Colonic mucosa (tissue), 4 donors: ENCODE measurements around the gene ADGRD1. TPM values are rescaled to one million over a fixed set of nuclear protein-coding genes. Genes with fewer than 3 reads are reported as not detected.

Source experiments
- DNase-seq: peaks from one replicate; pipeline ENCODE4 v3.0.0-alpha.2; 2020
- H3K27ac ChIP-seq: fragments of 200-600 bp; one replicate; pipeline ENCODE4 v1.8.0; 2021
- H3K27me3 ChIP-seq: fragments of 200-600 bp; one replicate; pipeline ENCODE4 v1.8.0; 2021
- H3K36me3 ChIP-seq: fragments of 200-600 bp; one replicate; pipeline ENCODE4 v1.8.0; 2021
- H3K4me1 ChIP-seq: fragments of 200-600 bp; one replicate; pipeline ENCODE4 v1.8.0; 2021; ENCODE audit warnings: mild to moderate bottlenecking
- H3K4me3 ChIP-seq: fragments of 200-600 bp; one replicate; pipeline ENCODE4 v1.8.0; 2021
- H3K9ac ChIP-seq, 2 donors: one replicate each; pipeline ENCODE4 v1.7.0; 2013; ENCODE audit warnings: control low read depth in 2 of 2, low read depth in 2 of 2, low read length in 2 of 2
- H3K9me3 ChIP-seq: fragments of 200-600 bp; one replicate; pipeline ENCODE4 v1.8.0; 2021
- intact Hi-C: fragments of 100-400 bp; cut with DNase I; formaldehyde crosslinking; loops from one replicate; pipeline ENCODE4 v1.14.1; 2022
- total RNA-seq, 2 donors: library from RNA; stranded (reverse); fragmentation: NEBNext Ultra II Directional in 1 of 2; extraction: Animal tissue kit (Norgen Biotek cat#: 25700) in 1 of 2; gene quantifications; one replicate each; pipeline ENCODE4 v1.2.1, GENCODE V29; 2021
- TF ChIP-seq, protein P1 (sequence below): fragments of 200-600 bp; IDR thresholded peaks from one replicate; pipeline ENCODE4 v1.8.0; 2022; ENCODE audit warnings: antibody characterized with exemption, mild to moderate bottlenecking
- donor health status: healthy.
- donor health status: DM: no; HTN: no; CAD: no.
- donor health status: DM: no; HTN: no; CAD: no.

ADGRD1 gene
- total RNA-seq, 2 donors from 2014 or later = 3.5 to 3.6 TPM

GRCh38 chr12:130987151-130987931, 33.6 kb downstream of the ADGRD1 start:
- Histone ChIP-seq H3K4me1 (no peaks in the 10 kb centered on the region), H3K9me3 (no peaks in the 10 kb centered on the region), H3K27me3 (no peaks in the 10 kb centered on the region), H3K9ac (no peak overlapping the region), H3K36me3 (no peaks in the 10 kb centered on the region), H3K27ac (no peak overlapping the region), H3K4me3 (no peak overlapping the region)
- DNase-seq = no peak
- TF ChIP-seq, protein P1, sequence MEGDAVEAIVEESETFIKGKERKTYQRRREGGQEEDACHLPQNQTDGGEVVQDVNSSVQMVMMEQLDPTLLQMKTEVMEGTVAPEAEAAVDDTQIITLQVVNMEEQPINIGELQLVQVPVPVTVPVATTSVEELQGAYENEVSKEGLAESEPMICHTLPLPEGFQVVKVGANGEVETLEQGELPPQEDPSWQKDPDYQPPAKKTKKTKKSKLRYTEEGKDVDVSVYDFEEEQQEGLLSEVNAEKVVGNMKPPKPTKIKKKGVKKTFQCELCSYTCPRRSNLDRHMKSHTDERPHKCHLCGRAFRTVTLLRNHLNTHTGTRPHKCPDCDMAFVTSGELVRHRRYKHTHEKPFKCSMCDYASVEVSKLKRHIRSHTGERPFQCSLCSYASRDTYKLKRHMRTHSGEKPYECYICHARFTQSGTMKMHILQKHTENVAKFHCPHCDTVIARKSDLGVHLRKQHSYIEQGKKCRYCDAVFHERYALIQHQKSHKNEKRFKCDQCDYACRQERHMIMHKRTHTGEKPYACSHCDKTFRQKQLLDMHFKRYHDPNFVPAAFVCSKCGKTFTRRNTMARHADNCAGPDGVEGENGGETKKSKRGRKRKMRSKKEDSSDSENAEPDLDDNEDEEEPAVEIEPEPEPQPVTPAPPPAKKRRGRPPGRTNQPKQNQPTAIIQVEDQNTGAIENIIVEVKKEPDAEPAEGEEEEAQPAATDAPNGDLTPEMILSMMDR = no peak
- intact Hi-C loops = no loop called here

DNA sequence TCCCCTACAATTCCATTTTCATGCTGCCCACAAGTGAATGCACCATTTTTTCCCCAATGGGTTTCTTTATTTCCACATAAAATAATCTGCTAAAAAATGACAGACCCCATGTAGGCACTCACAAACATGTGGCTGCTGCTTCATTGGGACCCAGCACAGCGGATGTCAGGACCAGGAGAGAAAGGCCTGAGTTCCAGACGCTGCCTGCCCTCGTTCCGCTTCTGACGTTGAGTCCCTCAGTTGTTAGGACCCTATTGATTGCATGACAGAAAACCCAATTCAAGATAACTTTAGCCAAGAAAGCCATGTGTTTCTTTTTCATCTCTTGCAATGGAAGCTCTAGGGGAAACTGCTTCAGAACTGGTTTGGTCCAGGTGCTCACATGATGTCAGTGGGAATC, 34.6 kb downstream of the ADGRD1 start:
- no peak overlapping the region for H3K4me3 ChIP-seq
- no peaks in the 10 kb centered on the region for H3K36me3 ChIP-seq
- H3K4me1 ChIP-seq = no peaks in the 10 kb centered on the region
- H3K9ac ChIP-seq = no peak overlapping the region
- TF ChIP-seq, protein P1 = no peak
- intact Hi-C loops = no loop called here
- DNase-seq = no peak
- H3K27me3 ChIP-seq = no peaks in the 10 kb centered on the region
- no peak overlapping the region for H3K27ac ChIP-seq
- H3K9me3 ChIP-seq = no peaks in the 10 kb centered on the region

- H3K9ac ChIP-seq = no peak overlapping the region
- H3K9me3 ChIP-seq = no peaks in the 10 kb centered on the region
- H3K36me3 ChIP-seq = no peaks in the 10 kb centered on the region
- no peak for DNase-seq
- H3K4me1 ChIP-seq = no peaks in the 10 kb centered on the region
- no peak overlapping the region for H3K4me3 ChIP-seq
- TF ChIP-seq, protein P1 = no peak
- H3K27me3 ChIP-seq = no peaks in the 10 kb centered on the region
- intact Hi-C loops = no loop called here
- H3K27ac ChIP-seq = no peak overlapping the region
Observed at GRCh38 chr12:130988751-130989150, 35.0 kb downstream of the ADGRD1 start.

GRCh38 chr12:130989391-130989790, 35.7 kb downstream of the ADGRD1 start:
- H3K4me1 ChIP-seq = no peaks in the 10 kb centered on the region
- H3K27ac ChIP-seq = no peak overlapping the region
- no peaks in the 10 kb centered on the region for H3K27me3 ChIP-seq
- H3K9ac ChIP-seq = no peak overlapping the region
- no peak for DNase-seq
- TF ChIP-seq, protein P1 = no peak
- intact Hi-C loops = no loop called here
- H3K9me3 ChIP-seq = no peaks in the 10 kb centered on the region
- no peak overlapping the region for H3K4me3 ChIP-seq
- no peaks in the 10 kb centered on the region for H3K36me3 ChIP-seq

DNA sequence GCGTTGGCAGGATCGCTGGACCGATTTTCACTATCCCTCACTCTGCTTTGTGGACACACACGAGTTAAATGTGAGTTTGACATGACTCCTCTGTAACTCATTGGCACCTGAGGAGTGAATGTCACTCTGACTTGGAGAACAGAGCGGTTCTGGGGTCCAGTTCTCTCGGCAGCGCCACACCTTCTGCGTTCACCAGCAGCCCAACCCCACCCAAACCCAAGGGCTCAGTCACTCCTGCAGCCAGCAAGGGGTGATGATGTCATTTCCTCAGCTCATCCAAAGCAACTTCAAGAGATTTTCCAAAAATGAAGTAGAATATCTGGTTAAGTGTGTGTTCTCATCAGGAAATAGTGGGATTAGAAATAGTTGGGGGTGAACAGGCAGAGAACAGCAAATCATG, 36.3 kb downstream of the ADGRD1 start:
- no peaks in the 10 kb centered on the region for H3K4me1 ChIP-seq
- no peaks in the 10 kb centered on the region for H3K36me3 ChIP-seq
- no peak overlapping the region for H3K27ac ChIP-seq
- DNase-seq = no peak
- TF ChIP-seq, protein P1 = no peak
- H3K4me3 ChIP-seq = no peak overlapping the region
- no peaks in the 10 kb centered on the region for H3K9me3 ChIP-seq
- H3K9ac ChIP-seq = no peak overlapping the region
- intact Hi-C loops = no loop called here
- no peaks in the 10 kb centered on the region for H3K27me3 ChIP-seq
